CD4-positive, alpha-beta memory T cell (primary cell): ENCODE data around the gene OTULIN. TPM values are rescaled to one million over a fixed set of nuclear protein-coding genes. Genes with fewer than 3 reads are reported as not detected.
A peak's percentile ranks its signal among the peaks of the same experiment; 100 is the strongest.

ENCODE experiments used
- CTCF ChIA-PET: fragments of 350-600 bp; sonication (Branson Sonifier 250); formaldehyde crosslinking; loops from one replicate; lab custom pipeline; 2021; ENCODE audit warnings: inconsistent platforms; ENCODE audit not compliant: partially characterized antibody; lab: Charles Lee
- POLR2A ChIA-PET: fragments of 350-600 bp; sonication (Branson Sonifier 250); formaldehyde crosslinking; loops from one replicate; lab custom pipeline; 2021; ENCODE audit not compliant: partially characterized antibody; lab: Charles Lee
- DNase-seq, 5 donors: peaks; one replicate each; pipeline versions ENCODE4 v3.0.0 to v3.0.0-alpha.2; 2020 to 2022; ENCODE audit warnings: mixed read lengths in 1 of 5
- H3K27ac ChIP-seq: one replicate; pipeline ENCODE4 v1.7.0; 2013; ENCODE audit warnings: low read depth, low read length
- H3K27me3 ChIP-seq: 2 replicates; pipeline ENCODE4 v1.7.0; 2013; ENCODE audit warnings: mild to moderate bottlenecking, low read length, moderate library complexity; ENCODE audit not compliant: insufficient read depth
- H3K36me3 ChIP-seq: 2 replicates; pipeline ENCODE4 v1.7.0; 2013; ENCODE audit warnings: mild to moderate bottlenecking, low read length, moderate library complexity; ENCODE audit not compliant: insufficient read depth
- H3K4me1 ChIP-seq: 2 replicates; pipeline ENCODE4 v1.7.0; 2013; ENCODE audit warnings: mild to moderate bottlenecking, low read length, moderate library complexity; ENCODE audit not compliant: insufficient read depth
- H3K4me3 ChIP-seq, 2 donors: one replicate each; pipeline ENCODE4 v1.7.0; 2013; ENCODE audit warnings: low read length in 2 of 2, mild to moderate bottlenecking in 1 of 2
- H3K9me3 ChIP-seq, 2 donors: one replicate each; pipeline ENCODE4 v1.7.0; 2013; ENCODE audit warnings: low read length in 2 of 2, control low read depth in 1 of 2; ENCODE audit not compliant: control insufficient read depth in 1 of 2
- H3K27ac Mint-ChIP-seq, 7 donors: one replicate each; pipeline ENCODE4 v1.8.0; 2020 to 2021; ENCODE audit warnings: mixed read lengths in 7 of 7, mild to moderate bottlenecking in 6 of 7, inconsistent platforms in 3 of 7, moderate library complexity in 3 of 7
- H3K27me3 Mint-ChIP-seq, 2 donors: one replicate each; pipeline ENCODE4 v1.8.0; 2020 to 2021; ENCODE audit warnings: mixed read lengths in 2 of 2
- H3K36me3 Mint-ChIP-seq, 2 donors: one replicate each; pipeline ENCODE4 v1.8.0; 2020 to 2021; ENCODE audit warnings: mixed read lengths in 2 of 2, inconsistent platforms in 1 of 2, mild to moderate bottlenecking in 1 of 2
- H3K4me1 Mint-ChIP-seq, 4 donors: one replicate each; pipeline ENCODE4 v1.8.0; 2020 to 2021; ENCODE audit warnings: mixed read lengths in 4 of 4, mild to moderate bottlenecking in 1 of 4
- H3K4me3 Mint-ChIP-seq, 8 donors: one replicate each; pipeline ENCODE4 v1.8.0; 2020 to 2021; ENCODE audit warnings: mixed read lengths in 8 of 8, mild to moderate bottlenecking in 7 of 8, moderate library complexity in 6 of 8, inconsistent platforms in 3 of 8
- H3K9me3 Mint-ChIP-seq, 8 donors: one replicate each; pipeline ENCODE4 v1.8.0; 2020 to 2021; ENCODE audit warnings: mixed read lengths in 8 of 8, mild to moderate bottlenecking in 5 of 8, inconsistent platforms in 3 of 8, moderate library complexity in 1 of 8
- intact Hi-C: fragments of 100-400 bp; cut with micrococcal nuclease; formaldehyde crosslinking; loops from one replicate; pipeline ENCODE4 v1.15.1; 2023
- polyA plus RNA-seq, 2 donors: library from polyadenylated mRNA; unstranded; fragments of 300-500 nt; fragmentation: Illumina TruSeq; gene quantifications; one replicate each; pipeline ENCODE4 v1.2.3, GENCODE V29; 2021
- total RNA-seq, 2 experiments: library from RNA; stranded (reverse); gene quantifications; one replicate each; pipeline ENCODE4 v1.2.3, GENCODE V29; 2021

The OTULIN gene
- total and polyA plus RNA-seq, 4 experiments from 2014 or later: 12.1 to 69.0 (median 39.9) TPM

- peak overlapping the region in 2 of 7 donors; percentile 91 to 92 for H3K27ac Mint-ChIP-seq
- H3K9me3 Mint-ChIP-seq: no peaks in the 10 kb centered on the region
- no peaks in the 10 kb centered on the region for H3K9me3 ChIP-seq
- peaks cover 21% of the 10 kb centered on the region for H3K36me3 ChIP-seq
- no peak overlapping the region for H3K27ac ChIP-seq
- DNase-seq: no peak
- H3K4me3 Mint-ChIP-seq: no peak overlapping the region
- intact Hi-C loops: no loop called here
- CTCF ChIA-PET: interaction anchor here (3.0 kb wide), 1 partner anchor 270 kb away, joined by 15 read pairs; no protein-coding TSS in a partner anchor
- H3K4me1 Mint-ChIP-seq: peaks cover 0 to 3% (median 1%) of the 10 kb centered on the region in 4 donors
- POLR2A ChIA-PET: no interaction called here
- H3K27me3 ChIP-seq: no peaks in the 10 kb centered on the region
- H3K4me1 ChIP-seq: no peaks in the 10 kb centered on the region
- no peaks in the 10 kb centered on the region for H3K27me3 Mint-ChIP-seq
- peaks cover 21 to 57% of the 10 kb centered on the region in 2 donors for H3K36me3 Mint-ChIP-seq
- no peak overlapping the region for H3K4me3 ChIP-seq
These were observed 69.1 kb downstream of the OTULIN start for GRCh38 chr5:14733661-14734060.

- Mint-ChIP-seq H3K27ac (peak overlapping the region in 3 of 7 donors; percentile 52 to 73 (median 55)), H3K4me1 (peaks cover 0 to 3% (median 2%) of the 10 kb centered on the region in 4 donors), H3K36me3 (peaks cover 25 to 61% of the 10 kb centered on the region in 2 donors), H3K27me3 (no peaks in the 10 kb centered on the region), H3K4me3 (no peak overlapping the region), H3K9me3 (no peaks in the 10 kb centered on the region)
- Histone ChIP-seq H3K4me3 (no peak overlapping the region), H3K27me3 (no peaks in the 10 kb centered on the region), H3K9me3 (no peaks in the 10 kb centered on the region), H3K36me3 (peaks cover 21% of the 10 kb centered on the region), H3K27ac (no peak overlapping the region), H3K4me1 (no peaks in the 10 kb centered on the region)
- POLR2A ChIA-PET: no interaction called here
- intact Hi-C loops: no loop called here
- CTCF ChIA-PET: no interaction called here
- DNase-seq: no peak
These were observed 69.9 kb downstream of the OTULIN start for GRCh38 chr5:14734396-14734795.

GRCh38 chr5:14735944-14736343 is 71.4 kb downstream of the OTULIN start:
- ChIA-PET CTCF (interaction anchor here (3.5 kb wide), 1 partner anchor 10 kb away, joined by 14 read pairs; no protein-coding TSS in a partner anchor), POLR2A (no interaction called here)
- H3K4me1 Mint-ChIP-seq: peaks cover 0 to 3% (median 2%) of the 10 kb centered on the region in 4 donors
- peaks cover 27 to 64% of the 10 kb centered on the region in 2 donors for H3K36me3 Mint-ChIP-seq
- intact Hi-C loops: no loop called here
- no peak overlapping the region for H3K4me3 ChIP-seq
- no peaks in the 10 kb centered on the region for H3K27me3 Mint-ChIP-seq
- H3K9me3 ChIP-seq: no peaks in the 10 kb centered on the region
- H3K4me1 ChIP-seq: no peaks in the 10 kb centered on the region
- no peaks in the 10 kb centered on the region for H3K9me3 Mint-ChIP-seq
- H3K27ac Mint-ChIP-seq: peak overlapping the region in 2 of 7 donors; percentile 55 to 70
- H3K36me3 ChIP-seq: peaks cover 27% of the 10 kb centered on the region
- H3K27me3 ChIP-seq: no peaks in the 10 kb centered on the region
- no peak for DNase-seq
- no peak overlapping the region for H3K4me3 Mint-ChIP-seq
- H3K27ac ChIP-seq: no peak overlapping the region

GRCh38 chr5:14737291-14737690 is 72.8 kb downstream of the OTULIN start:
- POLR2A ChIA-PET: interaction anchor here (0.6 kb wide), 1 partner anchor 143 kb away, joined by 3 read pairs; no protein-coding TSS in a partner anchor
- H3K36me3 Mint-ChIP-seq: peaks cover 34 to 67% of the 10 kb centered on the region in 2 donors

GRCh38 chr5:14738050-14738449 is 73.5 kb downstream of the OTULIN start:
- no peak overlapping the region for H3K27ac ChIP-seq
- no peak for DNase-seq
- POLR2A ChIA-PET: interaction anchor here (0.6 kb wide), 1 partner anchor 142 kb away, joined by 3 read pairs; no protein-coding TSS in a partner anchor
- no peaks in the 10 kb centered on the region for H3K4me1 ChIP-seq
- H3K4me3 ChIP-seq: no peak overlapping the region
- H3K27ac Mint-ChIP-seq: no peak overlapping the region
- H3K4me3 Mint-ChIP-seq: no peak overlapping the region
- H3K4me1 Mint-ChIP-seq: peaks cover 0 to 7% (median 6%) of the 10 kb centered on the region in 4 donors
- CTCF ChIA-PET: interaction anchor here (1.1 to 3.5 kb wide), 2 partner anchors 12 to 265 kb away, joined by 3 to 14 read pairs; no protein-coding TSS in a partner anchor
- H3K9me3 ChIP-seq: no peaks in the 10 kb centered on the region
- no peaks in the 10 kb centered on the region for H3K27me3 Mint-ChIP-seq
- H3K9me3 Mint-ChIP-seq: no peaks in the 10 kb centered on the region
- intact Hi-C loops: no loop called here
- peaks cover 30% of the 10 kb centered on the region for H3K36me3 ChIP-seq
- H3K36me3 Mint-ChIP-seq: peaks cover 35 to 74% of the 10 kb centered on the region in 2 donors
- no peaks in the 10 kb centered on the region for H3K27me3 ChIP-seq

More at GRCh38 chr5:14737291-14737690, 72.8 kb downstream of the OTULIN start:
- DNase-seq: no peak
- peak overlapping the region in 2 of 7 donors; percentile 17 to 53 for H3K27ac Mint-ChIP-seq
- intact Hi-C loops: no loop called here
- CTCF ChIA-PET: interaction anchor here (3.5 kb wide), 1 partner anchor 11 kb away, joined by 14 read pairs; no protein-coding TSS in a partner anchor
- no peak overlapping the region for H3K4me3 Mint-ChIP-seq
- Histone ChIP-seq H3K27me3 (no peaks in the 10 kb centered on the region), H3K36me3 (peaks cover 35% of the 10 kb centered on the region), H3K4me3 (no peak overlapping the region), H3K27ac (no peak overlapping the region), H3K4me1 (no peaks in the 10 kb centered on the region), H3K9me3 (no peaks in the 10 kb centered on the region)
- H3K9me3 Mint-ChIP-seq: no peaks in the 10 kb centered on the region
- H3K4me1 Mint-ChIP-seq: peaks cover 0 to 6% (median 3%) of the 10 kb centered on the region in 4 donors
- H3K27me3 Mint-ChIP-seq: no peaks in the 10 kb centered on the region

- no peaks in the 10 kb centered on the region for H3K27me3 Mint-ChIP-seq
- Histone ChIP-seq H3K27me3 (no peaks in the 10 kb centered on the region), H3K9me3 (no peaks in the 10 kb centered on the region), H3K27ac (no peak overlapping the region), H3K4me1 (no peaks in the 10 kb centered on the region), H3K36me3 (peaks cover 30% of the 10 kb centered on the region), H3K4me3 (no peak overlapping the region)
- no peak overlapping the region for H3K27ac Mint-ChIP-seq
- no peaks in the 10 kb centered on the region for H3K9me3 Mint-ChIP-seq
- H3K4me3 Mint-ChIP-seq: no peak overlapping the region
- intact Hi-C loops: no loop called here
- H3K4me1 Mint-ChIP-seq: peaks cover 0 to 7% (median 7%) of the 10 kb centered on the region in 4 donors
- CTCF ChIA-PET: no interaction called here
- DNase-seq: no peak
- POLR2A ChIA-PET: no interaction called here
- peaks cover 33 to 72% of the 10 kb centered on the region in 2 donors for H3K36me3 Mint-ChIP-seq
These were observed 75.0 kb downstream of the OTULIN start for GRCh38 chr5:14739538-14739937.

- intact Hi-C loops: no loop called here
- H3K4me3 ChIP-seq: no peak overlapping the region
- Mint-ChIP-seq H3K4me1 (peaks cover 0 to 7% (median 7%) of the 10 kb centered on the region in 4 donors), H3K27me3 (no peaks in the 10 kb centered on the region), H3K4me3 (no peak overlapping the region), H3K27ac (no peak overlapping the region), H3K36me3 (peaks cover 33 to 68% of the 10 kb centered on the region in 2 donors), H3K9me3 (no peaks in the 10 kb centered on the region)
- H3K27me3 ChIP-seq: no peaks in the 10 kb centered on the region
- POLR2A ChIA-PET: no interaction called here
- H3K4me1 ChIP-seq: no peaks in the 10 kb centered on the region
- peaks cover 30% of the 10 kb centered on the region for H3K36me3 ChIP-seq
- H3K9me3 ChIP-seq: no peaks in the 10 kb centered on the region
- H3K27ac ChIP-seq: no peak overlapping the region
- CTCF ChIA-PET: interaction anchor here (1.0 kb wide), 1 partner anchor 13 kb away, joined by 3 read pairs; no protein-coding TSS in a partner anchor
- no peak for DNase-seq
These were observed 75.5 kb downstream of the OTULIN start for GRCh38 chr5:14739981-14740380.
